ENCODE measurements around the gene PHACTR1. TPM values are rescaled to one million over a fixed set of nuclear protein-coding genes. Genes with fewer than 3 reads are reported as not detected.

The PHACTR1 gene
- total RNA-seq, 1 donor from 2014 or later, result 7.9 TPM

DNA sequence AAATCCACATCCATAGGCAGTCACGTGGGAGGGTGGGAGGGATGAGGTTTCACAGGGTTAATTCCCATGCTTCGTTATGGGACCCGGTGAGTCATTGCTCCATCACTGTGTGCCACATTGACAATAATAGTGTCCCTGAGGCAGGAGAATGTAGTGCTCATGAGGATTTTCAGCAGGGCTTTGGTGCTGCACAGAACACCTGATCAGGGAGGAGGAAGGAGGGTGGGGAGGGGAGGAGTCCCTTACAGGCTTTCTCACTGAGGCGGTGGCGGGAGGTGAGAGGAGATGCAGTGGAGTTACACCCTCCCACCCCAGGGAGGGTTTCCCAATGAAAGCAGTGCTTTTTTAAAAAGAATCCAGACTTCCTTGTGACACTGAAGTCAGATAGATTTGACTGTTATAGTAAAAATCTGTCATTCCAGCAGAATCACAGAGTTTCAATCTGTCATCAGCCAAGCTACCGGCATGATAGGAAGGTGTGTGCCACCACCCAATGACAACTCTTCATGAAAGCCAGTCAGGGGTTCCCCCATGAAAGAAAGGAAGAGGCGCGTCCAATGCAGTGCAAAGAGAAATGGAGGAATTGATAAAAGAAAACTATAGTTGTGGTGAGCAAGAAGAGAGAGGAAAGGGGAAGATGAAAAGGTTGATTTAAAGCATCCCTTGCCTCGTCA lies 467.0 kb downstream of the PHACTR1 start:
- intact Hi-C loops (cut with DNase I), result no loop called here
- DNase-seq (ENCODE audit: low spot score) (no peak), ATAC-seq (no peak)

DNA sequence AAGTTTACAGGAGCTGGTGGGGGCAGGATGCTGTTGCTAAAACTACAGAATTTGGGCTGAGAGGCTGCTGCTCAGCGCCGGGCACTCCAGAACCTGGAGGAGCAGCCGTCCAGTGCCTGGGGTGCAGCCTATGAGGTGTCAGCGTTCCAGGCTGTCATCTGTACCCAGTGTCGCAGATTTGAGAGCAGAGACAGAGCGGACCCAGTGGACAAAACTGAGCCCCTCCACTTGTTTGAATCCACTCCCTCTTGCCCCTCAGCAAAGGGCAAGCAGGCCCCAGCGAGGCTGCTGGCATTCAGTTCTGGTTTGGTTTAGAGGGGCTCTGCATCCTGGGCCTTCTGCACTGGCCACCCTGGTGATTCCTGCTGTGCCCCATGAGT lies 467.5 kb downstream of the PHACTR1 start:
- intact Hi-C loops (cut with DNase I), result no loop called here
- no peak for ATAC-seq
- DNase-seq (ENCODE audit: low spot score), result no peak

DNA sequence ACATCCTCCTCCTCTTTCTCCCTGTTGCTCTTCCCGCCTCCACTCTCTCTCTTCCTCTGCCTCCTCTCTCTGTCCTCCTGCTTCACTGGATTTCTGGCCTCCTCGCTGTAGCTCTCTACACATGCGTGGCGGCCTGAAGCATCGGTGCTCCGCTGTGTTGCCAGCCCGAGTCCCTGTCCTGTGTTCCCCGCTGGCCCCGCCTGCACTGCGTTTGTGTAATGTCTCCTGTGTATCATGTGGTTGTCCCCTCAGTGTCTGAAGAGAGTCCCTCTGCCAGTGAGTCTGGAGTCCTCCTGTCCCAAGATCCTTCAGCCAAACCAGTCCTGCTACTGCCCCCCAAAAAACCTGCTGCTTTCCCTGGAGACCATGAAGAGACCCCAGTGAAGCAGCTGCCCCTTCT lies 468.0 kb downstream of the PHACTR1 start:
- ATAC-seq (no peak), DNase-seq (ENCODE audit: low spot score) (no peak)
- intact Hi-C loops (cut with DNase I), result no loop called here

DNA sequence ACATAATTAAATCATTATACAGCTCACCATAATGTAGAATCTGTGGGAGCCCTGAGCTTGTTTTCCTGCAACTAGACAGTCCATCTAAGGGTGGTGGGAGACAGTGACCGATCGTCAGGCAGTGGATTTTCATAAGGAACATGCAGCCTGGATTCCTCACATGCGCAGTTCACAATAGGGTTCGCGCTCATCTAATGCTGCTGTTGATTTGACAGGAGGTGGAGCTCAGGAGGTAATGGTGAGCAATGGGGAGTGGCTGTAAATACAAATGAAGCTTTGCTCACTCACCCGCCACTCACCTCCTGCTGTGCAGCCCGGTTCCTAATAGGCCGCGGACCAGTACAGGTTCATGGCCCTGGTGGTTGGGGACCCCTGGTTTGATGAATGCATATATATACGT lies 470.3 kb downstream of the PHACTR1 start:
- intact Hi-C loops (cut with DNase I), result no loop called here
- ATAC-seq, result no peak

DNA sequence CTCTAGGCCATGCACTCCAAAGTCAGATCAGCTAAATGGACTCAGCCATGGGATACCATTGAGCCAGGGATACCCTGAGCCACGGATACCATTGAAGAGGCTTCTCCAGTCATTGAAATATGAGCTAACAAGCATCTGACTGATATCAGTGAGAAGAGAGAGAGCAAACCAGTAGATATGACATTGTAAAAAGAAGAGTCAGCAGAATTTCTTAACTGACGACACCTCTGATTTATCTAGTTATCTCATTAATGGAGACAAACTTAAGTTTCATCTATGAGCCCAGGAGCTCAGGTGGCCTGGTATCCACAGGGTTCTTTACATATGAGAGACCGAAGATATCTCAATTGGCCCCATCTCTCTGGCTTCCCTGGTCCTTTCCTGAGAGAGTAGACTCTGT lies 471.1 kb downstream of the PHACTR1 start:
- DNase-seq (ENCODE audit: low spot score) (no peak), ATAC-seq (no peak)
- intact Hi-C loops (cut with DNase I), result no loop called here

More for the DNA sequence above, 470.3 kb downstream of the PHACTR1 start:
- no peak for DNase-seq (ENCODE audit: low spot score)

DNA sequence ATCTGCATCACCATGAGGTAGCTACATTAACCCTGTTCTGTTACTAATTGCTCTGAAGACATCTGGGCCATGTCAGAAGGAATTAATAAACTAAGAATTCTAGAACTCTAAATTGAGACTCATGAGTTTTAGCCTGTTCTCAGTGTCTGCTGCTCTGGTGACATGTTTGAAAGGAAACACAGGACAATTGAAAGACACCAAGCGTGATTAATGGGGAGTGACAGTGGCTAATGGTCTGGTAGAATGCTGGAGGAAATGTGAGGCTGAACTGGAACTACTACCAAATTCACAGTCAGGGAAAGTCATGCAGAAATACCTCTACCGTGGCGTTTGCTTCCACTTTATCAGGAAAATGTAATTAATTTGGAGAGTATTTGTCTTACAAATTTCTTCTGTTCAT lies 471.7 kb downstream of the PHACTR1 start:
- intact Hi-C loops (cut with DNase I), result no loop called here
- DNase-seq (ENCODE audit: low spot score) (no peak), ATAC-seq (no peak)

DNA sequence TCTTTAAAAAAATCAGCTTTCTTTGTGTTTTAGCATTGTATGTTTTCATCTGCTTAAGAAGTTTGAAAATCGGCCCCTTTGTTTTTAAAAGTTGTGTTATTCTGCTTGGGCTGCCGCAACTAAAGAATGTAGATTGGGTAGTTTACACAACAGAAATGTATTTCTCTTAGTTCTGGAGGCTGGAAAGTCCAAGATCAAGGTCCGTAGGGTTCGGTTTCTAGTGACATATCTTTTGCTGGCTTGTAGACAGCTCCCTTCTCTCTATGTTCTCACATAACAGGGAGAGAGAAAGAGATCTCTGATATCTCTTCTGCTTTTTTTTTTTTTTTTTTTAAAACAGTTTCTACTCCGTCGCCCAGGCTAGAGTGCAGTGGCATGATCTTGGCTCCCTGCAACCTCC lies 473.1 kb downstream of the PHACTR1 start:
- DNase-seq (ENCODE audit: low spot score), result no peak
- ATAC-seq, result no peak
- intact Hi-C loops (cut with DNase I), result no loop called here

DNA sequence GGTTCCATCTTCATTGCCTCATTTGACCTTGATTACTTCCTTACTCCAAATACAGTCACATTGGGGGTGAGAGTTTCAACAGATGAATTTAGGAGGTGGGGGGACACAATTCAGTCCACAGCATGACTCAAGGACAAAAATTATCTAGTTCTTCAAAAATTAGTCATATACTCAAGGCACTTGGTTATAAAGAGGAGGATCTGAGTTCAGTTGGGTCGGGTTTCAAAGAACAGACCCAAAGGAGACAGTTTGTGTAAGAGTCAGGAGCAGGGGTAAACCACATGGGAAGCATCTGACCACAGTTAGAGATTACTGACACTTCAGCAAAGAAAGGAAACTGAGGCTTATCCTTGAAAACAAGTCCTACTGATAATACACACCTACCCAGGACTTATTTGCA lies 473.8 kb downstream of the PHACTR1 start:
- ATAC-seq, result no peak
- intact Hi-C loops (cut with DNase I), result no loop called here
- DNase-seq (ENCODE audit: low spot score), result no peak

DNA sequence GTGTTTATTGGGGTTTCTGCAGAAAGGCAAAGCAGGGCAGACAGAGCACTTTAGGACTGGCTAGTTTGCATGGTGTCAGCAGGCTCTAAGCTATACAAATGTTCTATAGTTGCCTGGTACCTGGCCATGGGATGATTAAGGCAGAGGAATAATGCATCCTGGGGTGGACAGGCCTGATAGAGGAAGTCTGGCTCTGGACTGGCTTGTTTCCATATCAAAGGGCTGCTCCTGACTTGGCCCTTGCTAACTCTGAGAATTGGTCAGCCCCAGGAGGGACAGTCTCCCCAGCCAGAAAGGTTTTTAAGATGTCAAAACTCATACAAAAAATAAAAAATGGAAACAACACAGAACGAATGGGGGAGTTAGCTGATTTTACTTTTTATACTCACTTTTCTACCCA lies 474.9 kb downstream of the PHACTR1 start:
- ATAC-seq (no peak), DNase-seq (ENCODE audit: low spot score) (no peak)
- intact Hi-C loops (cut with DNase I), result no loop called here

DNA sequence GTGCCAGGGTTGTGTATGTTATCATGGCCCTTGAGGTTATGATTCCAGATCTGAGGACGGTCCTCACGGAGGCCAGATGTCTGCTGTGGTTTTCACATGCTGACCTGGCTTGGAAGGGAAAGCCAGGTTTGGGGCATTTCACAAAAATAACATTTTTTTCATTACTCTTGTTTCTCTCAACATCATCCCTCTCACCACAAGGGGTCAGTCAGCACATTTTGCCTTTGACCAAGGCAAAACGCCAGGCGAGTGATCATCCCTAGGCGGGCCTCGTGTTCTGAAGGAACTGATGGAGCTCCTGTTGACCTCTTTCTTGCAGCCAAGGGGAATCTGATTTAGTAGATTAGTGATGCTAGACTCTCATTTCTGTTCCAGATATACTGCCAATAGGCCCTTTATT lies 478.3 kb downstream of the PHACTR1 start:
- intact Hi-C loops (cut with DNase I), result no loop called here
- DNase-seq (ENCODE audit: low spot score) (peak; percentile 76), ATAC-seq (no peak)

DNA sequence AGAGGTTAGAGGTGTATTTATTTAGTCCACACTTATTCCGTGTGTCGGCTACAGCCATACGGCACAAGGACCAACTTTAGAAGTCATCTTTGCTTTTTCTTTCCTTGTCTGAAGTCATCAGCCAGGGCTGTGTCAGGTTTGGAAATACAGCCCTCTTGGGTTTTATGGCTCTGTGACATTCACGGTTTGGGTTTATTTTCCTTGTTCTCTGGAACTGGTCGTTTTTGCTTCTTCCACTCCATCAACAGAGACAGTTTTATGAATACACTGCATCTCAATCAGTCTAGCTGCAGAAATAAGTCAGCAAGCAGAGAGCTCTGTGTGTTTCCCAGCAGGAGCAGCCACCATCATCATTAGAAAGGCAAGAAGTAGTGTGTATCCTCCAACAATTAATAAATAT lies 479.2 kb downstream of the PHACTR1 start:
- intact Hi-C loops (cut with DNase I), result no loop called here
- DNase-seq (ENCODE audit: low spot score) (no peak), ATAC-seq (no peak)

DNA sequence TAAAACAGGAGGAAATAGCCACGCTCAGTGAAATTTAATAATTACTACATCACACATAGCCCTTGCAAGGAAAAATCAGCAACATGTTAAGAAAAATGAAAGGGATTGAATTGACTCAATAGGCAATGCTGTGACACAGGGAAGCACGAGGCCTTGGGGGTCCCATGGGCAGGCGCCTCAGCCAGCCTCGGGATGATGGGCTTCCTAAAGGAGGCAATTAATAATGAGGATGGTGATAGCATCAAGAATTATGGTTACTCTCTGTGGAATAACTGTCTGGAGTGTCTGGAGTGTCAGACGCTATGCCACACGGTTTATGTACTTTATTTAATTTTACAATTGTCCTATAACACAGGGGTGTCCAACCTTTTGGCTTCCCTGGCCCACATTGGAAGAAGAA lies 481.6 kb downstream of the PHACTR1 start:
- intact Hi-C loops (cut with DNase I), result no loop called here
- no peak for DNase-seq (ENCODE audit: low spot score)
- no peak for ATAC-seq

DNA sequence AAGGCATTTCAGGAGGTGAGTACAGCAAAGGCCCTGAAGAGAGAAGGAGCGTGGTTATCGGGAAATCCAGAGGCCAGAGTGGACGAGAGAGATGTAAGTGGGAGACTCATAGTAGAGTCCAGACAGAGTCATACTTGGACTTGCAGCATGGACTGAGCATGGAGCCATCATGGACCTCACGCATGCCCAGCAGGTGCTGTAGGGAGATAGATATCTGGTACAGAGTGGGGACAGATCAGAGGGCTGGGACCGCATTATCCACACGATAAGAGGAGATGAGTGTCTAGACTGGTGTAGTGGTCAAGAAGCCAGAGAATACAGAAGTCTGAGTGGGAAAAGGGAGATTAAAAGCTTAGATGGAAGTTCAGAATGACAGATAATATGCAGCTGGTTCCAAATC lies 484.8 kb downstream of the PHACTR1 start:
- DNase-seq (ENCODE audit: low spot score) (no peak), ATAC-seq (no peak)
- intact Hi-C loops (cut with DNase I), result no loop called here

DNA sequence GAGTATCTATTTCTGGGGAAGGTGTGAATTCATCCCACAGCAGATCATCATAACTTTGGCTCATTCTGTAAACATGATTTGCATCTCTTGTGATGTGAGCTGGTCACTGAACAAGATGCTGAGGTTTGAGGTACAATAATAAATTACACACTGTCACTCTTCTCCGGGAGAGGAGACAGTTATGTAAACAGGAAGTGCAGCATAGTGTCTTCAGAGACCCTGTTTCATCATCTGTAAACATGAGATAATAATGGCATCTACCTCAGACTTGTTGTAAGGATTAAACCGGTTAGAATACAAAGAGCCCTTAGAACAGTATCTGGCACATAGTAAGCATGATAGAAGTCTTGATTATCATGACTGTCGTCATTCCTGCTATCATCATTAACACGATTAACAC lies 486.6 kb downstream of the PHACTR1 start:
- ATAC-seq (no peak), DNase-seq (ENCODE audit: low spot score) (no peak)
- intact Hi-C loops (cut with DNase I), result no loop called here

DNA sequence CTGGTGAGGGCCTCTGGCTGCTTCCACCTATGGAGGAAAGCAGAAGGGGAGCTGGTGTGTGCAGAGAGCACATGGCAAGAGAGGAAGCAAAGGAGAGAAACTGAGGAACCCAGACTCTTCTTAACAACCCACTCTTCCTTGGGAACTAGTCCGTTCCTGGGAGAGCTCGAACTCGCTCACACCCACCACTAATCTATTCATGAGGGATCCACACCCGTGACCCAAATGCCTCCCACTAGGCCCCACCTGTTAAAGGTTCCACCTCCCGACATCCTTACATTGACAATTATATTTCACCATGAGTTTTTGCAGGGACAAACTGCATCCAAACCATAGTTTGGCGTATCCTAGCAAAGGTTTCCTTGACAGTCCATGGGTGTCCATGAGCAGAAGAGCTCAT lies 488.5 kb downstream of the PHACTR1 start:
- DNase-seq (ENCODE audit: low spot score), result no peak
- intact Hi-C loops (cut with DNase I), result no loop called here
- no peak for ATAC-seq

DNA sequence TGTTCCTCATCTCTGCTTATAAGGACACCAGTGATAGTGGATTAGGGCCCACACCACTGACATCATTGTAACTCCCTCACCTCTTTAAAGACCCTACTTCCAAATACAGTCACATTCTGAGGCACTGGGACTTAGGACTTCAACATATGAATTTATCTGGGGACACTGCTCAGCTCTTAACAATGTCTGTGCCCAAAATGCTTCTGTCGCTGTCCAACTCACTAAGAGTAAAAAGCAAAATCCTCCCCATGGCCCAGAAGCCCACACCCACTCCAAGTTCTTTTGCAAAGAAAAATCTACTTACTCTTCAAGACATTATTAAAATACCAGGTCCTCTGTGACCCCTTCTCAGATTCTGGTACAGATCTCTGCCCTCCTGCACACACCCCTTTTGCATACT lies 495.5 kb downstream of the PHACTR1 start:
- ATAC-seq (no peak), DNase-seq (ENCODE audit: low spot score) (no peak)
- intact Hi-C loops (cut with DNase I), result no loop called here

DNA sequence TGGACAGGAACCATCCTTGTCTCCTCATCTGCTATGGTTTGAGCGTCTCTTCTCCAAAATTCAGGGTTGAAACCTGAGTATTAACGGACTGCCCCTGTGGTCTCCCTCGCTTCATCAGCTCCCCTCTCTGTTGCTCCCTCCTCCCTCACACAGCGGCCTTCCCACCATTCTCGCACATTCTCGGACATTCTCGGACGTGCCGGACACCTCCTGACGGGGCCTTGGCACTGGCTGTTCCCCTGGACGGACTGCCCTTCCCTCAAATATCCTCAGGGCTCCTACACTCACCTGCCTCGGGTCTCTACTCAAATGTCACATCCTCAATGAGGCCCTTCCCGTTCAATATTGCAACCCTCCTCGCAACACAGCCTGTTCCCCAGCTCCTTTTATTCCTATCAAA lies 496.0 kb downstream of the PHACTR1 start:
- intact Hi-C loops (cut with DNase I), result no loop called here
- DNase-seq (ENCODE audit: low spot score) (no peak), ATAC-seq (no peak)

DNA sequence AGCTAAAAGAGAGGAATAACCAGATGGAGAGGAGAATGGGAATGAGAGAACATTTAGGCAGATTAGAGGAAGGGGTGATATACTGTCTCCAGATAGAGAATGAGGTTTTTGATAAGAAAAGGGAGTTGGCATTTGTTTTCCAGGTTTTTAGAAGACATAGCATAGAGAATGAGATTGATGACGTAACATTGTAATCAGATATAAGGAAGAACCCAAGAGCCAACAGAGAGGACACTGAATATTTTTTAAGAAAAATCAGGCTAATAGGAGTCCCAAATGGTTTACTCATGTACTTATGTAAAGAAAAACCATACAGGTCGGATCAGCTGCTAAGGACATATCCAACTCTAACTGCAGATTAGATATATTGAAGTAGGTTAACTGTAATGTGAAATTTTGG lies 498.8 kb downstream of the PHACTR1 start:
- intact Hi-C loops (cut with DNase I), result no loop called here

DNA sequence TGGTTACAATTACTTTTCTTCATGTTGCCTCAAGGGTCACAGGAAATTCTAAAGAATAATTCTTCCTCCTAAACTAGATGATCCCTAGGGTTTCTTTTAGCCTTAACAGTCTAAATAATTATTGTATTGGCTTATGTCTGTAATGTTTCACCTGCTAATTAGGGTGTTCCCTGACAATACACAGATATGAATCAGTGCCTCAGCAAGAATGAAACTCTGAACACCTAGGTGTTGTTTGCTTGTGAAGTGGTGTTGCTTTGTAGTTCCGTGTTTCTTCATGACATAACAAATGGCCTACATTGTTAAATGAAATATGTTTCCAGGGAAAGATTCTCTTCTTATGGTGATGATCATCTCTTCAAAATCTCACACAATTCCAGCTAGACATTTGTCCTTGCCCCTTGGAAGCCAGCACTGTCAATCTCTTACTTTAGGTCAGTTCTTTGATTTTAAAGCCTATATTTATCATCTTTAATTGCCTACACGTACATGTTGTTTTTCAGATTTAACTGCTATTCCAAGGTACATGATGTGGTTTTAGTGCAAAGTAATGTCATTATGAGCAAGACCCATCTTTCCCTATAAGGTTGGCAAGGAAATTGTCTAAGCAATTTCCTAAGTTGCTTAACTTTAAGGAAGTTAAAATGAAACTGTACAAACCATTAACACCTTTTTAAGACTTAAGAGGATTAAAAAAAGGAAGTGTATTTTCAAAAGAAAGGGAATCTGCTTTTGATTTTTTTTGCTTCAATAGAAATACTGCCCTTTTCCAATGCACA lies 499.9 kb downstream of the PHACTR1 start:
- intact Hi-C loops (cut with DNase I), result no loop called here
- DNase-seq (ENCODE audit: low spot score), result no peak

More for the DNA sequence above, 498.8 kb downstream of the PHACTR1 start:
- DNase-seq (ENCODE audit: low spot score) (no peak), ATAC-seq (no peak)

DNA sequence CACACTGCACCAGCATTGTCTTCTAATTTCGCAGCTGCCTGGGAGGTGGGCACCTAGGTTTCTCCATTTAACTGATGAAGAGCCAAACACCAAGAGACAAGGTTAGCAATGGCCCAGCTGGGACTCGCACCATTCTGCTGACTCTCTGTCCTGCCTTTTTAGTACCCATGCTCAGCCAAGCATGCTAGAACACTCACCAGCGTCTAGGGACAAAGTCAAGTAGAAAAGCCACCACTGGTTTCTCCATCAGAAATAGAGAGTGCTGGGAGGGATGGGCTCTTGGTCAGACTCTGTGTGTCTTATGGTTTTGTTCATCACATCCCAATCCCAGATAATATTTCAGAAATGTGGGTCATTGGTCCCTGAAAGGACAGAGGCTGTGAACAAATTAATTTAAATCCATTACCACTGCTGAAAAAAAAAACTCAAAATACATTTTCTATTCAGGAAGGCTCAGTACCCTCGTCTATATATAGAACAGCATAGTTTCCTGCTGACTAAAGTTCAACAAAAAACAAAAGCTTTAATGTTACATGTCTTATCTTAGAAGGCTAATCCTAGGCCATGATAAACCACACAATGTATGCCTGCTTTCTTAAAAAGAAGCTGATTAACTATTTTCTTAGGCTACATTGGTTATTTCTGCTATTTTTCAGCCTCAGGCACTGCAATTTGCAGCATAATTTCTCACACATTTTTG lies 500.8 kb downstream of the PHACTR1 start:
- intact Hi-C loops (cut with DNase I), result no loop called here
- no peak for DNase-seq (ENCODE audit: low spot score)
- no peak for ATAC-seq

More for the DNA sequence above, 499.9 kb downstream of the PHACTR1 start:
- no peak for ATAC-seq

Measured in sciatic nerve (tissue), 2 donors.